Astrocyte (in vitro differentiated cells and primary cell): ENCODE data around the gene NCAPD2.

Source experiments
- EZH2 ChIP-seq: IDR thresholded peaks from 2 replicates; pipeline ENCODE4 v1.6.1; 2012; ENCODE audit warnings: mild to moderate bottlenecking, low read length, inconsistent platforms; ENCODE audit not compliant: insufficient read depth
- TF ChIP-seq, protein P1 (sequence below): IDR thresholded peaks from 2 replicates; pipeline ENCODE4 v1.5.1; 2011; ENCODE audit warnings: low read depth, mild to moderate bottlenecking, inconsistent platforms, low read length, moderate library complexity; ENCODE audit not compliant: insufficient read depth

DNA sequence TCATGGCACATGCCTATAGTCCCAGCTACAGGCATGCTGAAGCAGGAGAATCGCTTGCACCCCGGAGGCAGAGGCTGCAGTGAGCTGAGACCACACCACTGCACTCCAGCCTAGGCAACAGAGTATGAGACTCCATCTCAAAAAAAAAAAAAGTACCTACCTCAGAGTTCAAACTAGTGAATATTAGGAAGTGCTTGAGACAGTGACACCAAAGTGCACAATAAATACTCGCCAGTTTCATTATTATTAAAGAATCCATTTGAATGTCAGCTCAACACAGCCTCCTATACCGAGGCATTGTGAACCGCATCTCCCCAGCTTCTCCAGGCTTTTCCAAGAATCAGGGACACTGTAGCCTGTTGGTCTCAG is 45.4 kb downstream of the NCAPD2 start:
- TF ChIP-seq, protein P1, sequence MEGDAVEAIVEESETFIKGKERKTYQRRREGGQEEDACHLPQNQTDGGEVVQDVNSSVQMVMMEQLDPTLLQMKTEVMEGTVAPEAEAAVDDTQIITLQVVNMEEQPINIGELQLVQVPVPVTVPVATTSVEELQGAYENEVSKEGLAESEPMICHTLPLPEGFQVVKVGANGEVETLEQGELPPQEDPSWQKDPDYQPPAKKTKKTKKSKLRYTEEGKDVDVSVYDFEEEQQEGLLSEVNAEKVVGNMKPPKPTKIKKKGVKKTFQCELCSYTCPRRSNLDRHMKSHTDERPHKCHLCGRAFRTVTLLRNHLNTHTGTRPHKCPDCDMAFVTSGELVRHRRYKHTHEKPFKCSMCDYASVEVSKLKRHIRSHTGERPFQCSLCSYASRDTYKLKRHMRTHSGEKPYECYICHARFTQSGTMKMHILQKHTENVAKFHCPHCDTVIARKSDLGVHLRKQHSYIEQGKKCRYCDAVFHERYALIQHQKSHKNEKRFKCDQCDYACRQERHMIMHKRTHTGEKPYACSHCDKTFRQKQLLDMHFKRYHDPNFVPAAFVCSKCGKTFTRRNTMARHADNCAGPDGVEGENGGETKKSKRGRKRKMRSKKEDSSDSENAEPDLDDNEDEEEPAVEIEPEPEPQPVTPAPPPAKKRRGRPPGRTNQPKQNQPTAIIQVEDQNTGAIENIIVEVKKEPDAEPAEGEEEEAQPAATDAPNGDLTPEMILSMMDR: no peak
- TF ChIP-seq EZH2: no peak
